SK-N-SH treated with all-trans-retinoic acid at 6 μM for 48 hours (cell line): ENCODE results near the gene UTS2.

Source experiments
- ATAC-seq: fragments of 200-7000 bp; cut with Tn5 transposase; 3 replicates; pipeline ENCODE4 v1.9.1; 2020; ENCODE audit warnings: mild to moderate bottlenecking, moderate library complexity
- ARNTL ChIP-seq: fragments of 450-650 bp; formaldehyde crosslinking; IDR thresholded peaks from 2 replicates; pipeline ENCODE4 v1.5.0; 2020; ENCODE audit warnings: low read depth, mild to moderate bottlenecking, moderate library complexity, borderline replicate concordance
- CREB5 ChIP-seq: fragments of 250-450 bp; sonication (Bioruptor Pico); IDR thresholded peaks from 2 replicates; pipeline ENCODE4 v1.5.1; 2020; ENCODE audit warnings: low read depth, mild to moderate bottlenecking, moderate library complexity
- CSDC2 ChIP-seq: fragments of 250-450 bp; sonication (Bioruptor Pico); IDR thresholded peaks from 2 replicates; pipeline ENCODE4 v1.5.0; 2020; ENCODE audit warnings: mild to moderate bottlenecking, moderate library complexity
- GLIS3 ChIP-seq: fragments of 250-450 bp; sonication (Bioruptor Pico); IDR thresholded peaks from 2 replicates; pipeline ENCODE4 v1.5.0; 2020; ENCODE audit warnings: mild to moderate bottlenecking, moderate library complexity
- ISL1 ChIP-seq: fragments of 250-450 bp; sonication (Bioruptor Pico); IDR thresholded peaks from 2 replicates; pipeline ENCODE4 v2.1.2; 2022; ENCODE audit warnings: mild to moderate bottlenecking, moderate library complexity
- PATZ1 ChIP-seq: fragments of 250-450 bp; sonication (Bioruptor Pico); IDR thresholded peaks from 2 replicates; pipeline ENCODE4 v1.8.0; 2020; ENCODE audit warnings: mild to moderate bottlenecking, moderate library complexity, borderline replicate concordance
- POU6F1 ChIP-seq: fragments of 250-450 bp; sonication (Bioruptor Pico); IDR thresholded peaks from 2 replicates; pipeline ENCODE4 v1.8.0; 2021; ENCODE audit warnings: low read depth, mild to moderate bottlenecking, moderate library complexity, borderline replicate concordance
- RARB ChIP-seq: fragments of 250-450 bp; sonication (Bioruptor Pico); IDR thresholded peaks from 2 replicates; pipeline ENCODE4 v1.8.0; 2021; ENCODE audit warnings: mild to moderate bottlenecking, moderate library complexity
- SNAI2 ChIP-seq: fragments of 250-450 bp; sonication (Bioruptor Pico); IDR thresholded peaks from 2 replicates; pipeline ENCODE4 v1.5.0; 2020; ENCODE audit warnings: mild to moderate bottlenecking, moderate library complexity
- TCF4 ChIP-seq: fragments of 250-450 bp; sonication (Bioruptor Pico); IDR thresholded peaks from 2 replicates; pipeline ENCODE4 v1.8.0; 2021; ENCODE audit warnings: mild to moderate bottlenecking, moderate library complexity, borderline replicate concordance
- TSHZ2 ChIP-seq: fragments of 250-450 bp; sonication (Bioruptor Pico); IDR thresholded peaks from 2 replicates; pipeline ENCODE4 v1.5.0; 2020; ENCODE audit warnings: mild to moderate bottlenecking, moderate library complexity
- ZC3H10 ChIP-seq: fragments of 250-450 bp; sonication (Bioruptor Pico); IDR thresholded peaks from 2 replicates; pipeline ENCODE4 v1.5.1; 2021; ENCODE audit warnings: mild to moderate bottlenecking, moderate library complexity
- ZFP3 ChIP-seq: fragments of 250-450 bp; sonication (Bioruptor Pico); IDR thresholded peaks from 2 replicates; pipeline ENCODE4 v1.5.0; 2020; ENCODE audit warnings: mild to moderate bottlenecking, moderate library complexity
- ZFP30 ChIP-seq: fragments of 450-650 bp; formaldehyde crosslinking; IDR thresholded peaks from 2 replicates; pipeline ENCODE4 v1.5.0; 2022; ENCODE audit warnings: mild to moderate bottlenecking, moderate library complexity
- ZNF70 ChIP-seq: fragments of 450-650 bp; formaldehyde crosslinking; IDR thresholded peaks from 2 replicates; pipeline ENCODE4 v1.5.0; 2020; ENCODE audit warnings: mild to moderate bottlenecking, moderate library complexity
- ZNF8 ChIP-seq: fragments of 450-650 bp; formaldehyde crosslinking; IDR thresholded peaks from 2 replicates; pipeline ENCODE4 v1.5.0; 2020; ENCODE audit warnings: mild to moderate bottlenecking, moderate library complexity

The UTS2 gene

GRCh38 chr1:7869136-7869920 lies 16.5 kb upstream of the UTS2 start:
- no peak for ATAC-seq
- TF ChIP-seq PATZ1 (CRISPR knock-in tag) (no peak), SNAI2 (CRISPR knock-in tag) (no peak), ISL1 (no peak), GLIS3 (CRISPR knock-in tag) (no peak), TCF4 (CRISPR knock-in tag) (no peak), ZFP30 (no peak), RARB (CRISPR knock-in tag) (no peak), ARNTL (CRISPR knock-in tag) (no peak)
- TF ChIP-seq, all 23 proteins: peak for 0

GRCh38 chr1:7868070-7868780 lies 15.4 kb upstream of the UTS2 start:
- ATAC-seq = no peak
- TF ChIP-seq ARNTL (CRISPR knock-in tag) (no peak), TSHZ2 (CRISPR knock-in tag) (no peak), ZFP3 (CRISPR knock-in tag) (no peak), ZNF70 (CRISPR knock-in tag) (no peak), RARB (CRISPR knock-in tag) (no peak), ZC3H10 (CRISPR knock-in tag) (no peak), TCF4 (CRISPR knock-in tag) (no peak), ZNF8 (CRISPR knock-in tag) (no peak), POU6F1 (CRISPR knock-in tag) (no peak), ISL1 (no peak)

- ATAC-seq = no peak
- TF ChIP-seq ZFP3 (CRISPR knock-in tag) (no peak), CSDC2 (CRISPR knock-in tag) (no peak), CREB5 (no peak), POU6F1 (CRISPR knock-in tag) (no peak), ZNF70 (CRISPR knock-in tag) (no peak)
These were observed 13.1 kb upstream of the UTS2 start for GRCh38 chr1:7865978-7866377.
